GM20000 (cell line): ENCODE results near the gene CORO2A.
"Not testable (repeated sequence)": the region's sequence is repeated elsewhere in the genome, so short reads cannot be mapped to it uniquely, and the experiment has no call there.

Experiments used
- DNase-seq: peaks from one replicate; pipeline ENCODE4 v3.0.0; 2012; ENCODE audit warnings: low spot score
- TF ChIP-seq, protein P1 (sequence below): IDR thresholded peaks from 2 replicates; pipeline ENCODE4 v1.5.1; 2012; ENCODE audit warnings: mild to moderate bottlenecking, control low read depth; ENCODE audit errors: extremely low read depth, missing control alignments

The CORO2A gene

DNA sequence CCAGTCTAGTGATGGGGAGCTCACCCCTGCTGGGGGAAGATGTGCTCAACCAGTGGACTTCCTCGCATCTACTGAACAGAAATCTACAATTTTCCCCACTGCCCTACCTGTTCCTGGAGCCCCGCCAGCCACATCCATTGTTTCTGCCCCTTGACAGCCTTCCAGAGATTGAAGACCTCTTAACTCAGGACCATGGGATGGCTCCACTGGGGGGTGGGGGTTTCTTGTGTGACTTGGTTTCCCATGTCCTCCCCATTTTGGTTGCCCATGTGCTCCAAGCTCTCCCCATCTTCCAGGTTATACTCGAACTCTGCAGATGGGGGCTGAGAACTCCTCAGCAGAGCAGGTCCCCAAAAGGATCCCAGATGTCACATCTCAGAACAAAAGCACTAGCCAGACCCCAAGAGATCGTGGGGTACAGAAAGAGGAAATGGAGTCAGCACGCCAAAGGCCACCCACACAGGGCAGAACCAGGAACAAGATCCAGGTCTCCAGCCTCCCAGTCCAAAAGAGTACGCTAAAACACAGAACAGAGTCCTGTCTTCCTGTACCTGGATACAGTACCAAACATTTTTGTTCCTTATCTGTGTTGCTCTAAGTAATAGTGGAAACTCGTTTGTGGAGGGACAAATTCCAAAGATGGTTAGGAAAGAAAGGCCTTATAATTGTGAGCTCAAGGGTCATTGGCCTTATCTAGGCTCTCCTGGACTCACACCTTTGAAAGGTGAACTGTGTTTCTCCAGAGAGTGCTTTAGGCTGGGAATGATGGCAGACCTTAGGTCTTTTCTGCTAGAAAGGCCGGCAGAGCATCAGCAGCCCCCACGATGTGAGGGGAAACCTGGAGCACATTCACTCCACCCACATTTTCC lies 15.8 kb downstream of the CORO2A start:
- DNase-seq = no peak
- TF ChIP-seq, protein P1, sequence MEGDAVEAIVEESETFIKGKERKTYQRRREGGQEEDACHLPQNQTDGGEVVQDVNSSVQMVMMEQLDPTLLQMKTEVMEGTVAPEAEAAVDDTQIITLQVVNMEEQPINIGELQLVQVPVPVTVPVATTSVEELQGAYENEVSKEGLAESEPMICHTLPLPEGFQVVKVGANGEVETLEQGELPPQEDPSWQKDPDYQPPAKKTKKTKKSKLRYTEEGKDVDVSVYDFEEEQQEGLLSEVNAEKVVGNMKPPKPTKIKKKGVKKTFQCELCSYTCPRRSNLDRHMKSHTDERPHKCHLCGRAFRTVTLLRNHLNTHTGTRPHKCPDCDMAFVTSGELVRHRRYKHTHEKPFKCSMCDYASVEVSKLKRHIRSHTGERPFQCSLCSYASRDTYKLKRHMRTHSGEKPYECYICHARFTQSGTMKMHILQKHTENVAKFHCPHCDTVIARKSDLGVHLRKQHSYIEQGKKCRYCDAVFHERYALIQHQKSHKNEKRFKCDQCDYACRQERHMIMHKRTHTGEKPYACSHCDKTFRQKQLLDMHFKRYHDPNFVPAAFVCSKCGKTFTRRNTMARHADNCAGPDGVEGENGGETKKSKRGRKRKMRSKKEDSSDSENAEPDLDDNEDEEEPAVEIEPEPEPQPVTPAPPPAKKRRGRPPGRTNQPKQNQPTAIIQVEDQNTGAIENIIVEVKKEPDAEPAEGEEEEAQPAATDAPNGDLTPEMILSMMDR = no peak

DNA sequence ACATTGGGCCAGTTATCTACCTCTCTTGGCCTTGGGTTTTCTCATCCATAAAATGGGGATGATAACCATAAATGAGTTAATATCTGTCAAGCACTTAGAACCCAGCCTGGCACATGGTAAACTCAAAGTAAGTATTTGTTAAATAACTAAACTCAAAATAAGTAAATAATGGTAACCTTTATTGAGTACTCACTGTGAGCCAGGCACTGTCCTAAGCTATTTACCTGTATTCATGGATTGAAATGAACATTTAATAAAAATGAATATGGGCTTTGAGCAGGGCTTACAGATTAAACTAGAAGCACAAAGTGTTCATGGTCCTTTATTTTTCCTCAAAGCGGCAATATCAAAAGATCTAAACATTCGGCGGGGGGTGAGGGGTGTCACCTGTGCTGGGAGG lies 16.7 kb downstream of the CORO2A start:
- DNase-seq = no peak
- TF ChIP-seq, protein P1 = no peak

DNA sequence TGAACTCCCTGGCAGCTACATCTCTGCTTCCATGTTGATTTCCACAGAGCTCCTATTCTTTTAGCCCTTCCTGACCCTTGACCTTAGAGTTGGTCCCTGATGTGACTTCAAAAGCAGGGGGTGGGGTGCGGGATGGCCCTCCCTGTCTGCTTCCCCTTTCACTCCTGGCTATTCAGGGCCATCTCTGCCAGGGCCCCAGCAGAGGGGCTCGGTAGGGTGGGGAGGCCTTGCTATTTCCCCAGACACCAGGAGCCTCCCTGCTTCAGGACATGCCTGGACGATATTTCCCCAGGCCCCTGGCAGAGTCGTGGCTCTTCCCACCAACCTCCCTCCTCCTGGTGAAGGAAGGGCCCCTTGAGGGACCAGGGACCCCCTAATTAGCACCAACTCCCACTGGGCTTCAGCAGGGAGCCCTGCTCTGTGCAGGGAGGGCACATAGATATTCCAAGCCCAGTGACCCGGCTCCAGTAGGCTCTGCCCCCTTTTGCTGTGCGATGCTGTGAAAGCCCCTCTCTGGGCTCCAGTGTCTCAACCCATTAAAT lies 17.3 kb downstream of the CORO2A start:
- no peak for DNase-seq
- TF ChIP-seq, protein P1 = no peak

- DNase-seq = not testable (repeated sequence)
Observed at GRCh38 chr9:98174502-98174918, 17.9 kb downstream of the CORO2A start.

GRCh38 chr9:98173181-98173580 lies 19.3 kb downstream of the CORO2A start:
- TF ChIP-seq, protein P1 = no peak
- DNase-seq = no peak

DNA sequence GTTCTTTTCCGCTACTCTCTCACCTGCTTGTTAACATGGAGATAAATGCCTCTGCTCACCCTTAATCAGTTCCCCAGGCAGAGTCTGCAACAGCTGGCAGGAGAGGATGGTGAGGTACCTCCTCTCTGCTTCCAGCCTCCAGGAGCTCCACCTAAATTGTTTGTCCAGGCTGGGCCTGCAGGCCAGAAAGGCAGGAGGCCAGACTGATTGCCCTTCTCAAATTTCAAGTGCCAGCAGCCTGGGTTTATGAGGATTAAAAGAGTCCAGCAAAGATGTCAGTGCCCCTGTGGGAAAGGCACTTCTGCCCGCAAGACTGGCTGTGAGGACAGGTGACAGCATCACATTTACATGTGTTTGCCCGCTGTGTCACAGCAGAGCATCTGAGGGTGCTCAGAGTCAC lies 19.8 kb downstream of the CORO2A start:
- DNase-seq = no peak
- TF ChIP-seq, protein P1 = no peak

DNA sequence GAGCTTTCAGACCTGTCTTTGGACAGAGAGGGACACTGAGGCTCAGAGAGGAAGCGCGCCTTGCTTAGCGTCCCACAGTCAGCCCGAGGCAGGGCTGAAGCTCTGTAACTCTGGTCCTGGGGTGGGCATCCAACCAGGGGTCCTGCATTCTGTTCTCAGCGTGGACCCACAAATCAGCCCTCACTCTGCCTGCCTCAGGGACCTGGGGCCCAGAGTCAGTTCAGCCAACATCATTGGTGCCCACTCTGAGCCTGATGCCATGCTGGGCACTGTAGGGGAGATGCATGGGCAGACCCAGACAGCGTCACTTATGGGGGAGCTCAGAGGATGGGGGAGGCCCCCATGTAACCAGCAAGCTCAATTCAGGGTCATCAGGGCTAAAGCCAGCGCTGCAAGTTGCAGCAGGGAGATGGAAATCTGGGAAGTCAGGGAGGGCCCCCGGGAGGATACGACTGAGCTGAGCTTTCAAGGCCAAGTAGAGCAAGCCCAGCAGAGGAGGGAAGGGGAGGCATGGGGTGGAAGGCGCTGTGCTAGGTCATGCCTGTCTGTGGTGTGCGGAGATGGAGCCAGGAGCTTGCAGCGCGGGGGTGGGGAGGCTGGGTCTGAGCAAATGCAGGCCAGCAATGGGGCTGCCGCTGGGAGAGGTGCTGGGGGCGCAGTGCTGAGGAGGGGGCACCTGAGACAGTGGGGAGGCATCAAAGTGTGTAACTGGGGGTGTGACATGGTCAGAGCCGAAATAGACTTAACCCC lies 21.1 kb downstream of the CORO2A start:
- no peak for DNase-seq
- TF ChIP-seq, protein P1 = no peak
